Smooth muscle cell (in vitro differentiated cells): ENCODE data around the gene PIGK. TPM values are rescaled to one million over a fixed set of nuclear protein-coding genes. Genes with fewer than 3 reads are reported as not detected.

Source experiments
- DNase-seq: peaks from one replicate; lab custom pipeline; 2025; ENCODE audit not compliant: unreplicated experiment; lab: John Stamatoyannopoulos, UW
- H2AFZ ChIP-seq: fragments of 200-600 bp; sonication (generic); 2 replicates; pipeline ENCODE4 v1.6.0; 2016; ENCODE audit warnings: antibody characterized with exemption, low read depth, mild to moderate bottlenecking
- H3F3A ChIP-seq: fragments of 200-600 bp; sonication (generic); 2 replicates; pipeline ENCODE4 v1.6.0; 2017; ENCODE audit warnings: antibody characterized with exemption, low read depth
- H3K27ac ChIP-seq: fragments of 200-600 bp; sonication (generic); 2 replicates; pipeline ENCODE4 v1.5.1; 2016; ENCODE audit warnings: low read depth, mild to moderate bottlenecking
- H3K27me3 ChIP-seq: fragments of 200-600 bp; sonication (generic); 2 replicates; pipeline ENCODE4 v1.6.1; 2016; ENCODE audit warnings: low read depth, mild to moderate bottlenecking
- H3K36me3 ChIP-seq: fragments of 200-600 bp; sonication (generic); 2 replicates; pipeline ENCODE4 v1.5.1; 2016; ENCODE audit warnings: low read depth
- H3K4me1 ChIP-seq: fragments of 200-600 bp; sonication (generic); 2 replicates; pipeline ENCODE4 v1.5.1; 2016; ENCODE audit warnings: low read depth
- H3K4me2 ChIP-seq: fragments of 200-600 bp; sonication (generic); 2 replicates; pipeline ENCODE4 v1.6.0; 2016; ENCODE audit warnings: mild to moderate bottlenecking
- H3K4me3 ChIP-seq: fragments of 200-600 bp; sonication (generic); 2 replicates; pipeline ENCODE4 v1.5.1; 2016; ENCODE audit warnings: mild to moderate bottlenecking
- H3K79me2 ChIP-seq: fragments of 200-600 bp; sonication (generic); 2 replicates; pipeline ENCODE4 v1.6.0; 2016; ENCODE audit warnings: low read depth, mild to moderate bottlenecking
- H3K9ac ChIP-seq: fragments of 200-600 bp; sonication (generic); 2 replicates; pipeline ENCODE4 v1.6.0; 2016; ENCODE audit warnings: low read depth
- H3K9me3 ChIP-seq: fragments of 200-600 bp; sonication (generic); replicated peaks from 2 replicates; pipeline ENCODE4 v1.5.1; 2016; ENCODE audit warnings: low read depth
- H4K20me1 ChIP-seq: fragments of 200-600 bp; sonication (generic); 2 replicates; pipeline ENCODE4 v1.6.0; 2016; ENCODE audit warnings: low read depth
- CTCF ChIP-seq: fragments of 200-600 bp; sonication (generic); IDR thresholded peaks from 2 replicates; pipeline ENCODE4 v1.5.1; 2017; ENCODE audit warnings: borderline replicate concordance, mild to moderate bottlenecking, antibody characterized with exemption; ENCODE audit not compliant: insufficient read depth, poor library complexity, severe bottlenecking
- WGBS: methylation state at CpG from one replicate; pipeline ENCODE4 v1.1.7; 2016; ENCODE audit warnings: low lambda C conversion rate; 5-methylcytosine and 5-hydroxymethylcytosine counted together
- polyA plus RNA-seq: library from polyadenylated mRNA; unstranded; fragments of >200 nt; fragmentation: Nextera tagmentation; extraction: Ambion mirVana; gene quantifications from 2 replicates; pipeline ENCODE4 v1.2.1, GENCODE V29; 2016
- total RNA-seq: library from RNA; depleted of rRNA; stranded (reverse); fragments of >200 nt; gene quantifications from 2 replicates; pipeline ENCODE4 v1.2.3, GENCODE V29; 2014

Gene PIGK
- total and polyA plus RNA-seq, 2 experiments from 2014 or later, result 18.0 to 39.3 TPM

DNA sequence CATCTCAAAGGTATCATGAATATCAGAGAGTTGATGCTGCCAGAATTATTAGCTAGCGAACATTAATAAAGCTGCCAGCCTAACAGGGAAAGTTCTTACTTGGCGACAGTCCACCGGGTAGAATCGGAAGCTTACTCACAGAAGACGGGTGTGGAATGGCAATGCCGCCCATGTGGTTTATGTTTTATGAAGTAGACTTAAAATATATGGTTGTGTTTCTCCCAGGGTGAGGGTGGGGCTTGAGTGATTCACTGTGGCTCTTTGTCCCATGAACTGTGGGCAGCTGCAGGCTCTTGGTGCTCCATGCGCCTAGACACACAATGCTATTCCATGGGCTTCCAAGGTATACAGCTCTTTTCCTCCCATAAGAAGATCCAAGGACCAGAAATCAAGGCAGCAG is 162.7 kb downstream of the PIGK start:
- Histone ChIP-seq H3K9ac (no peak overlapping the region), H3K36me3 (no peaks in the 10 kb centered on the region), H2AFZ (no peak overlapping the region), H3K9me3 (no peaks in the 10 kb centered on the region), H3F3A (no peaks in the 10 kb centered on the region), H3K79me2 (no peaks in the 10 kb centered on the region), H4K20me1 (no peaks in the 10 kb centered on the region), H3K27me3 (no peaks in the 10 kb centered on the region), H3K4me2 (no peak overlapping the region), H3K4me1 (peaks cover 9% of the 10 kb centered on the region), H3K27ac (no peak overlapping the region), H3K4me3 (no peak overlapping the region)
- no peak for TF ChIP-seq CTCF
- DNase-seq, result no peak
- 95% methylated on average over 7 of the region's 7 CpGs for WGBS

GRCh38 chr1:77051425-77051824 is 167.8 kb downstream of the PIGK start:
- WGBS, result 87% methylated on average over 1 of the region's 1 CpG
- DNase-seq, result no peak
- no peak overlapping the region for H3K9ac ChIP-seq

GRCh38 chr1:77048615-77049005 is 170.6 kb downstream of the PIGK start:
- no peaks in the 10 kb centered on the region for H3F3A ChIP-seq
- no peaks in the 10 kb centered on the region for H3K36me3 ChIP-seq
- H3K9me3 ChIP-seq, result no peaks in the 10 kb centered on the region
- 90% methylated on average over 1 of the region's 1 CpG for WGBS
- H3K79me2 ChIP-seq, result no peaks in the 10 kb centered on the region
- H3K4me3 ChIP-seq, result no peak overlapping the region
- TF ChIP-seq CTCF, result no peak
- no peak overlapping the region for H3K4me2 ChIP-seq
- no peaks in the 10 kb centered on the region for H3K27me3 ChIP-seq
- H4K20me1 ChIP-seq, result peaks cover 8% of the 10 kb centered on the region
- DNase-seq, result no peak
- H3K4me1 ChIP-seq, result no peaks in the 10 kb centered on the region
- no peak overlapping the region for H3K27ac ChIP-seq
- no peak overlapping the region for H3K9ac ChIP-seq
- H2AFZ ChIP-seq, result no peak overlapping the region

More at GRCh38 chr1:77051425-77051824, 167.8 kb downstream of the PIGK start:
- H3K4me3 ChIP-seq, result no peak overlapping the region
- no peak overlapping the region for H3K27ac ChIP-seq
- H3K79me2 ChIP-seq, result no peaks in the 10 kb centered on the region
- no peaks in the 10 kb centered on the region for H3F3A ChIP-seq
- H3K36me3 ChIP-seq, result no peaks in the 10 kb centered on the region
- H3K4me2 ChIP-seq, result no peak overlapping the region
- no peaks in the 10 kb centered on the region for H3K27me3 ChIP-seq
- no peak for TF ChIP-seq CTCF
- peaks cover 8% of the 10 kb centered on the region for H4K20me1 ChIP-seq
- no peaks in the 10 kb centered on the region for H3K9me3 ChIP-seq
- H2AFZ ChIP-seq, result no peak overlapping the region
- H3K4me1 ChIP-seq, result no peaks in the 10 kb centered on the region

- DNase-seq, result no peak
- no peak overlapping the region for H2AFZ ChIP-seq
- no peaks in the 10 kb centered on the region for H3K9me3 ChIP-seq
- 76% methylated on average over 3 of the region's 3 CpGs for WGBS
- peaks cover 8% of the 10 kb centered on the region for H4K20me1 ChIP-seq
- H3K9ac ChIP-seq, result no peak overlapping the region
- H3K4me2 ChIP-seq, result no peak overlapping the region
- H3K36me3 ChIP-seq, result no peaks in the 10 kb centered on the region
- no peaks in the 10 kb centered on the region for H3K79me2 ChIP-seq
- H3K27ac ChIP-seq, result no peak overlapping the region
- no peaks in the 10 kb centered on the region for H3K27me3 ChIP-seq
- H3K4me3 ChIP-seq, result no peak overlapping the region
- no peaks in the 10 kb centered on the region for H3K4me1 ChIP-seq
- H3F3A ChIP-seq, result no peaks in the 10 kb centered on the region
- TF ChIP-seq CTCF, result no peak
These were observed 171.1 kb downstream of the PIGK start for GRCh38 chr1:77047978-77048614.
